GM21360 (cell line): Measurements from ENCODE around the gene MLKL.
"Not testable (repeated sequence)": the region's sequence is repeated elsewhere in the genome, so short reads cannot be mapped to it uniquely, and the experiment has no call there.

Experiments used
- ATAC-seq: cut with Tn5 transposase; IDR thresholded peaks from one replicate; pipeline ENCODE4 v1.9.1; 2021; ENCODE audit warnings: mild to moderate bottlenecking, moderate library complexity; ENCODE audit not compliant: unreplicated experiment

Gene MLKL

GRCh38 chr16:74652883-74653282 lies 47.8 kb downstream of the MLKL start:
- not testable (repeated sequence) for ATAC-seq

GRCh38 chr16:74652249-74652648 lies 48.4 kb downstream of the MLKL start:
- no peak for ATAC-seq

DNA sequence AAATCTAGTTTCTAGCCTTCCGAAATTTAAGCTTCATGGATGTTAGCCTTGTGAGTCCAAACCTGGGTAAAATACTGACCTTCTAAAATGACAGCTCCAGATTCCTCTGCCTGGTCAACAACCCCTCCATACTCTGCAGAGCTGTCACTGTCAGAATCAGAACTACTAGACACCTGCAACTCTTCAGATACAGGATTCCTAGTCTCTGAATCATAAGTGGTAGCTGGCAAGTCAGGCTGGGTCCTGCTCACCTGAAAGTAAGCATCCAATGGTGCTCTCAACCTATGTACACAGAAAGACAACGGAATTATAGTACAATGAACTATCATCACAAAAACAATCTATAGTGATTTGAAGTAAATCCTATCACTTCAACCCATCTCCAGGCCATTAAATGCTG lies 48.8 kb downstream of the MLKL start:
- ATAC-seq, result no peak

- no peak for ATAC-seq
These were observed 49.6 kb downstream of the MLKL start for GRCh38 chr16:74650966-74651567.

GRCh38 chr16:74649839-74650504 lies 50.7 kb downstream of the MLKL start:
- no peak for ATAC-seq

DNA sequence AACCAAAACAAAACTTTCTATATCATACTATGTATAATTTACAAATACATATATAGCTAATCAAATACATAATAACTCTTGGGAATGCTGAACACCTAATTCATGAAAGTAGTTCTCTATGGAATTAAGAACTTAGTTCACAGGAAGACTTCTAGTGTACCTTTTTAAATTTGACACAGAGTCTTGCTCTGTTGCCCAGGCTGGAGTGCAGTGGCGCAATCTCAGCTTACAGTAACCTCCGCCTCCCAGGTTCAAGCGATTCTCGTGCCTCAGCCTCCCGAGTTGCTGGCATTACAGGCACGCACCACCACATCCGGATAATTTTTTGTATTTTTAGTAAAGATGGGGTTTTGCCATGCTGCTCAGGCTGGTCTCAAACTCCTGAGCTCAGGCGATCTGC lies 58.7 kb downstream of the MLKL start:
- no peak for ATAC-seq

DNA sequence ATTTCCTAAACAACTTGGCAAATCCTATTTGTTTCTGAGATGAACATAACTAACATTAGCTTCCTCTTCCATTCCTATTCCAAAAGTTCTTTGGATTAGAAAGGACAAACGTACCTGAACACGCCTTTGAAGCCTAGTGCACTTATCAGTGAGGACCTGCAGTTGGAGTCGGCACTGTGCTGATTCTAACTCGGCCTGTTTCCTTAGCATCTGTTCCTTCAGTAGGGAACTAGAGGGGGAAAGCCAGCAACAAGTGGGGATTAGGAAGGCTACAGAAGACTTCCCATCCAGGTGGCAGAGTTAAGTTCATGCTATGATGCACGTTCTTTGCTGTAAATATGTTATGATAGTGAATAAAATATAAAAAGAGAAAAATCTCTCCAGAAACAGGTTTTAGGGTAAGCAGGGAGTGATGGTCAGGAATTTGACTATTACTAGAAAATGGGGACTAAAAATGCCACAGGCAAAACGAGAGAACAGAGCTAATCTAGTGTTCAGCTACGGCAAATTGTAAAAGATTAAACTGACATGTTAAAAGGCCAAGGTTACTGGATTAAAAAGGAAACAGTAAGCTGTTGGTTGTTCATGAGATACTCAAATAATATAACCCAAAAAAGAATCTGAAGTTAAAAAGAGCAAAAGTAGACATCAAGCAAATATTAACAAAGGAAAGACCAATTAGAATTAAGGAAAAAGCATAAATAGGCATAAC lies 62.8 kb downstream of the MLKL start:
- ATAC-seq, result no peak

- no peak for ATAC-seq
These were observed 65.4 kb downstream of the MLKL start for GRCh38 chr16:74635303-74635702.

DNA sequence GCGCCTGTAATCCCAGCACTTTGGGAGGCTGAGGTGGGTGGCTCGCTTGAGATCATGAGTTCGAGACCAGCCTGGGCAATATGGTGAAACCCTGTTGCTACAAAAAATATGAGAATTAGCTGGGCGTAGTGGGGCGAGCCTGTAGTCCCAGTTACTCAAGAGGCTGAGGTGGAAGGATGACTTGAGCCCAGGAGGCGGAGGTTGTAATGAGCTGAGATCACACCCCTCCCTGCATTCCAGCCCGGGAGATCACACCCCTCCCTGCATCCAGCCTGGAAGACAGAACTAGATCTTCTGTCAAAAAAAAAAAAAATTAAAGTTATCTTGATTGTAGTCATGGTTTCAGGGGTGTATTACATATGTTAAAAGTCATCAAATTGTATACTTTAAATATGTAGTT lies 67.0 kb downstream of the MLKL start:
- no peak for ATAC-seq

DNA sequence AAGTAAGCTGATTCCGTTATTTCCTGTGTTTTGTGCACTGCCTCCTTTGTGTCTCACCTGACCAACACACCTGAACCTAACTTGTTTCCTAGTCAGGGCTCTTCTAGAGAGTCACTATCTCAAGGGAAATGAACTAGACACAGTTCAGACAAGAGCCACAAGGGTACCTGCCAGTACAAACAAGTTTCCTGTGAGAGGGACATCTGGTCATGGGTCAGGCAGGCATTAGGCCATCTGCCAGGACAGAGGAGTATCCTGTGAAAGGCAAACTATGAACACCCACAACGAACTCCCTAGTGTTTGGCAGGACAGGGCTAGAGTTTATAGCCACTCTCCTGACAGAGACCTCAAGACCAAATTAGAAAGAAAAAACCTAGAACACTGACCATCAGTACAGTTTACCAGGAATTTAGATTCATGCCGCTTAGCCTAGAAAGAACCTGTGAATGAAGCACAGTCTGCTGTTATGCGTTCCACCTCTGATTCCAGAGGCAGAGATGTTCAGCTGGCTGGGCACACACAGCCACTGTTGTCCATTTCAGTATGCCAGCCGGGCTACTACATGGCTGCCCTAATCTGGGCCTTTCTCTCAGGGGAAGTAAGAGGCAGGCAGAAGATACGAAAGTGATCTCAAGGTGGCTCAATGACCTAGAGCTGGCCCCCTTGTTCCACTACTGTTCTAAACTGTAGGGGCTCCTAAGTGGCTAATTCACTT lies 73.0 kb downstream of the MLKL start:
- ATAC-seq, result no peak

- ATAC-seq, result no peak
These were observed 73.8 kb downstream of the MLKL start for GRCh38 chr16:74626741-74627416.

DNA sequence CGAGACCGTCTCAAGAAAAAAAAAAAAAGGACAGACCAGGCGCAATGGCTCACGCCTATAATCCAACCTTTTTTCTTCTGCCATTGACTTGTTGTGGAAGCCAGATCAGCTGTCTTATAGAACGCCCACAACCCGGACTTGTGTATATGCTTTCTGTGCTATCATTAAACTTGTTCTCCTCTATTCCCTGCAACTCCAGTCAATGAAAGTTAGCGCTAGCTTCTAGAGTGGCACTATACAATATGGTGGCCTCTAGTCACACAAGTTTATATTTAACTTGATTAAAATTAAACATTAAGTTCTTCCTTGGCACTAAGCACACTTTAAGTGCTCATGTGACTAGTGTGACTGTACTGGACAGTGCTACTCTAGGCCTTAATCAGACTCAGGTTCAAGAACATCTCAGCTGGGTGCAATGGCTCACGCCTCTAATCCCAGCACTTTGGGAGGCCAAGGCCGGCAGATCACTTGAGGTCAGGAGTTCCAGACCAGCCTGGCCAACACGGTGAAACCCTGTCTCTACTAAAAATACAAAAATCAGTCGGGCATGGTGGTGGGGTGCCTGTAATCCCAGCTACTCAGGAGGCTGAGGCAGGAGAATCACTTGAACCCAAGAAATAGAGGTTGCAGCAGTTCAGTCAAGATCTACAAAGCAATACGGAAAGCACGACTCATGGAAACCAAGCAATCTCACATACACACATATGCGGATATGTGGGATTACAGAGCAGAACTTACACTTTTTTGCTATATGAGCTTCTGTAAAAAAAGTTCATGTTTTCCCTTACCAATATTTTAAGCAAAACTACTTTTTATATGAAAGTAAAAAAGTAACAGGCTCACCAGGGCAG lies 74.9 kb downstream of the MLKL start:
- no peak for ATAC-seq

- no peak for ATAC-seq
These were observed 76.8 kb downstream of the MLKL start for GRCh38 chr16:74623839-74624235.

DNA sequence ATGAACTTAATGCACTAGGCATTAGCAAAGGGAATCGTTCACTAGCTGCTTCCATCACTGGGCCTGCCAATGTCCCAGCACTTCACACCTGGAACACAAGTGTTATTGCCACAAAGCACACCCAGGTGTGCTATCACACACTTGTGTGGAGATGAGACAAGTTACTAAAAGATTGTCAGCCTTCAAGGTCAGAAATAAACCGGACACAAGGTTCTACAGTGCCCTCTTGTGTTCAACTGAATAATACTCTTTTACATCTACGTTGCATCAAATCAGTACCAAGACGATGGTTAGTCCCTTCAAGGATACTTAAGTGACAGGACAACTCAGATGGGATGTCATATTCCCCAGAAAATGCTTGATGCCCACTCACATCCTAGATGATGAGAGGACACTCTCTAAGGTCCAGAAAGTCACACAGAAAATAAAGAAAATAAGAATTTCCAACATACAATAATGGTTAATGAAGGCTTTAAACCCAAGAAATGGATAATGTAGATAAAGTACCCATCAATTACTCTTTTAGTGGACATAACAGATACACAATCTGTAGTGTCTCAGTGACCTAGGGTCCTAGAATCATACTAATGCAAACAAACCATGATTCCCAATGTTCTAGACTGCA lies 77.3 kb downstream of the MLKL start:
- no peak for ATAC-seq

DNA sequence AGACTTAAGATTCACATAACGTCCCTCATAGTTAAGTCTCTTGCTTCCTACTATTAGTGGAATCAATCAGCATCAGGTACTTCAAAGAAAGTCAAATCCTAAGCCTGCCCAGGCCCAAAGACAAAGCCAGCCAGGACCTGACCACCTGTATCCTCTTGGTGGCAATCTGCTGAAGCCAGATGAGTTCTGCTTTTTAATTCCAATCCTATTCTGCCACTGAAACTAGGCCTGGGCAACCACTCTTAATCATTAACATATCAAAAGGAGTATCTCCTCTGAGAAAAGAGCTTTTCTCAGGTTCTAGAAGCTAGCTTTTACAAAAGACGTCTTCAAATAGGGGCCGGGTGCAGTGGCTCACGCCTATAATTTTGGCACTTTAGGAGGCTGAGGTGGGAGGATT lies 78.7 kb downstream of the MLKL start:
- no peak for ATAC-seq
